Measurements from ENCODE around the gene KMT5C. TPM values are rescaled to one million over a fixed set of nuclear protein-coding genes. Genes with fewer than 3 reads are reported as not detected.

KMT5C gene
- total and polyA plus RNA-seq, 2 experiments from 2014 or later: 14.2 to 34.3 TPM

- no peaks in the 10 kb centered on the region; the same call in 2 of the 3 replicates for H3K9me3 Mint-ChIP-seq
- H3K27ac Mint-ChIP-seq: no peak within 1 kb of the TSS; the same call in 1 of the 2 replicates
- peaks cover 11% of the 10 kb centered on the region for H3K4me1 Mint-ChIP-seq
- H3K4me1 ChIP-seq (ENCODE audit: insufficient read depth): peaks cover 2% of the 10 kb centered on the region; the same call in 1 of the 2 replicates
- ATAC-seq (no peak), DNase-seq (ENCODE audit: low spot score) (no peak)
- H4K20me1 ChIP-seq (replicated peaks; ENCODE audit: insufficient read depth): no peaks in the 10 kb centered on the region
- no peaks in the 10 kb centered on the region for H3K36me3 Mint-ChIP-seq (ENCODE audit: low read depth)
- H3K4me2 ChIP-seq: no peak within 1 kb of the TSS
- H3K4me3 ChIP-seq: no peak within 1 kb of the TSS
- H3K36me3 ChIP-seq (ENCODE audit: insufficient read depth): no peaks in the 10 kb centered on the region
- no peaks in the 10 kb centered on the region for H3K27me3 ChIP-seq (ENCODE audit: insufficient read depth)
- no peaks in the 10 kb centered on the region for H3K79me2 ChIP-seq (replicated peaks; ENCODE audit: insufficient read depth)
- H3F3A ChIP-seq (replicated peaks; ENCODE audit: low read depth): 0 out of 2 replicates have a peak, but pooled peaks cover 4% of the 10 kb centered on the region
- no peaks in the 10 kb centered on the region for H3K9me2 ChIP-seq (ENCODE audit: insufficient read depth)
- H3K27ac ChIP-seq (ENCODE audit: low read depth): no peak within 1 kb of the TSS
- H3K27me3 Mint-ChIP-seq (ENCODE audit: insufficient read depth, low read depth, poor library complexity): peaks cover 13% of the 10 kb centered on the region
- H2AFZ ChIP-seq: 0 out of 2 replicates have a peak within 1 kb of the TSS, but pooled peaks have one; percentile 32
- TF ChIP-seq, protein P1, sequence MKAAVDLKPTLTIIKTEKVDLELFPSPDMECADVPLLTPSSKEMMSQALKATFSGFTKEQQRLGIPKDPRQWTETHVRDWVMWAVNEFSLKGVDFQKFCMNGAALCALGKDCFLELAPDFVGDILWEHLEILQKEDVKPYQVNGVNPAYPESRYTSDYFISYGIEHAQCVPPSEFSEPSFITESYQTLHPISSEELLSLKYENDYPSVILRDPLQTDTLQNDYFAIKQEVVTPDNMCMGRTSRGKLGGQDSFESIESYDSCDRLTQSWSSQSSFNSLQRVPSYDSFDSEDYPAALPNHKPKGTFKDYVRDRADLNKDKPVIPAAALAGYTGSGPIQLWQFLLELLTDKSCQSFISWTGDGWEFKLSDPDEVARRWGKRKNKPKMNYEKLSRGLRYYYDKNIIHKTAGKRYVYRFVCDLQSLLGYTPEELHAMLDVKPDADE (IDR thresholded peaks at IDR 0.05): no peak
- no peak for TF ChIP-seq EZH2phosphoT487 (IDR thresholded peaks at IDR 0.05; ENCODE audit: unreplicated experiment)
- TF ChIP-seq, protein P2, sequence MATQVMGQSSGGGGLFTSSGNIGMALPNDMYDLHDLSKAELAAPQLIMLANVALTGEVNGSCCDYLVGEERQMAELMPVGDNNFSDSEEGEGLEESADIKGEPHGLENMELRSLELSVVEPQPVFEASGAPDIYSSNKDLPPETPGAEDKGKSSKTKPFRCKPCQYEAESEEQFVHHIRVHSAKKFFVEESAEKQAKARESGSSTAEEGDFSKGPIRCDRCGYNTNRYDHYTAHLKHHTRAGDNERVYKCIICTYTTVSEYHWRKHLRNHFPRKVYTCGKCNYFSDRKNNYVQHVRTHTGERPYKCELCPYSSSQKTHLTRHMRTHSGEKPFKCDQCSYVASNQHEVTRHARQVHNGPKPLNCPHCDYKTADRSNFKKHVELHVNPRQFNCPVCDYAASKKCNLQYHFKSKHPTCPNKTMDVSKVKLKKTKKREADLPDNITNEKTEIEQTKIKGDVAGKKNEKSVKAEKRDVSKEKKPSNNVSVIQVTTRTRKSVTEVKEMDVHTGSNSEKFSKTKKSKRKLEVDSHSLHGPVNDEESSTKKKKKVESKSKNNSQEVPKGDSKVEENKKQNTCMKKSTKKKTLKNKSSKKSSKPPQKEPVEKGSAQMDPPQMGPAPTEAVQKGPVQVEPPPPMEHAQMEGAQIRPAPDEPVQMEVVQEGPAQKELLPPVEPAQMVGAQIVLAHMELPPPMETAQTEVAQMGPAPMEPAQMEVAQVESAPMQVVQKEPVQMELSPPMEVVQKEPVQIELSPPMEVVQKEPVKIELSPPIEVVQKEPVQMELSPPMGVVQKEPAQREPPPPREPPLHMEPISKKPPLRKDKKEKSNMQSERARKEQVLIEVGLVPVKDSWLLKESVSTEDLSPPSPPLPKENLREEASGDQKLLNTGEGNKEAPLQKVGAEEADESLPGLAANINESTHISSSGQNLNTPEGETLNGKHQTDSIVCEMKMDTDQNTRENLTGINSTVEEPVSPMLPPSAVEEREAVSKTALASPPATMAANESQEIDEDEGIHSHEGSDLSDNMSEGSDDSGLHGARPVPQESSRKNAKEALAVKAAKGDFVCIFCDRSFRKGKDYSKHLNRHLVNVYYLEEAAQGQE (IDR thresholded peaks at IDR 0.05; ENCODE audit: unreplicated experiment): no peak
- TF ChIP-seq POLR2AphosphoS5 (IDR thresholded peaks at IDR 0.05; ENCODE audit: low read depth): no peak
- no peak for TF ChIP-seq ZNF462 (CRISPR knock-in tag; IDR thresholded peaks at IDR 0.05)
- no peak for TF ChIP-seq NANOG (IDR thresholded peaks at IDR 0.05; ENCODE audit: borderline replicate concordance)
- TF ChIP-seq EZH2 (IDR thresholded peaks at IDR 0.05; ENCODE audit: low read depth, unreplicated experiment): no peak
- TF ChIP-seq, protein P3, sequence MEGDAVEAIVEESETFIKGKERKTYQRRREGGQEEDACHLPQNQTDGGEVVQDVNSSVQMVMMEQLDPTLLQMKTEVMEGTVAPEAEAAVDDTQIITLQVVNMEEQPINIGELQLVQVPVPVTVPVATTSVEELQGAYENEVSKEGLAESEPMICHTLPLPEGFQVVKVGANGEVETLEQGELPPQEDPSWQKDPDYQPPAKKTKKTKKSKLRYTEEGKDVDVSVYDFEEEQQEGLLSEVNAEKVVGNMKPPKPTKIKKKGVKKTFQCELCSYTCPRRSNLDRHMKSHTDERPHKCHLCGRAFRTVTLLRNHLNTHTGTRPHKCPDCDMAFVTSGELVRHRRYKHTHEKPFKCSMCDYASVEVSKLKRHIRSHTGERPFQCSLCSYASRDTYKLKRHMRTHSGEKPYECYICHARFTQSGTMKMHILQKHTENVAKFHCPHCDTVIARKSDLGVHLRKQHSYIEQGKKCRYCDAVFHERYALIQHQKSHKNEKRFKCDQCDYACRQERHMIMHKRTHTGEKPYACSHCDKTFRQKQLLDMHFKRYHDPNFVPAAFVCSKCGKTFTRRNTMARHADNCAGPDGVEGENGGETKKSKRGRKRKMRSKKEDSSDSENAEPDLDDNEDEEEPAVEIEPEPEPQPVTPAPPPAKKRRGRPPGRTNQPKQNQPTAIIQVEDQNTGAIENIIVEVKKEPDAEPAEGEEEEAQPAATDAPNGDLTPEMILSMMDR (conservative IDR thresholded peaks at IDR 0.05; ENCODE audit: low read depth in 2 of 2): no peak
- TF ChIP-seq CREB1 (CRISPR knock-in tag; IDR thresholded peaks at IDR 0.05; ENCODE audit: low read depth): no peak
- TF ChIP-seq JUNB (IDR thresholded peaks at IDR 0.05; ENCODE audit: unreplicated experiment): no peak
- no peak for TF ChIP-seq ZNF331 (CRISPR knock-in tag; IDR thresholded peaks at IDR 0.05; ENCODE audit: low read depth)
- no peak within 1 kb of the TSS for H3K4me3 Mint-ChIP-seq
Measured at GRCh38 chr19:55325172-55325571, 14.5 kb upstream of the KMT5C start, which contains the start of gene TMEM150B. TSS of gene TMEM150B (minus strand) at chr19:55325341. CDS start at chr19:55321036, 4,305 bp downstream.

All from GM23338 (cell line).